Adipocyte (in vitro differentiated cells): Measurements from ENCODE around the gene FIGN.

ENCODE experiments used
- DNase-seq: peaks from one replicate; pipeline ENCODE4 v3.0.0-alpha.2; 2015; ENCODE audit warnings: low read depth
- H3K27me3 ChIP-seq: replicated peaks from 2 replicates; pipeline ENCODE4 v1.7.0; 2013; ENCODE audit warnings: mild to moderate bottlenecking, low read length, moderate library complexity; ENCODE audit not compliant: control insufficient read depth, insufficient read depth
- H3K36me3 ChIP-seq: 2 replicates; pipeline ENCODE4 v1.7.0; 2013; ENCODE audit warnings: low read length, mild to moderate bottlenecking, moderate library complexity; ENCODE audit not compliant: control insufficient read depth, insufficient read depth, severe bottlenecking
- H3K4me1 ChIP-seq: 2 replicates; pipeline ENCODE4 v1.7.0; 2013; ENCODE audit warnings: mild to moderate bottlenecking, low read length, moderate library complexity; ENCODE audit not compliant: control insufficient read depth, insufficient read depth
- H3K4me3 ChIP-seq: 2 replicates; pipeline ENCODE4 v1.7.0; 2013; ENCODE audit warnings: mild to moderate bottlenecking, low read length, moderate library complexity
- H3K9ac ChIP-seq: 2 replicates; pipeline ENCODE4 v1.7.0; 2013; ENCODE audit warnings: mild to moderate bottlenecking, low read length, moderate library complexity
- H3K9me3 ChIP-seq: 2 replicates; pipeline ENCODE4 v1.7.0; 2013; ENCODE audit warnings: mild to moderate bottlenecking, low read length, moderate library complexity; ENCODE audit not compliant: control insufficient read depth

The FIGN gene

GRCh38 chr2:163607630-163608029 is 128.2 kb downstream of the FIGN start:
- no peaks in the 10 kb centered on the region for H3K4me1 ChIP-seq
- peaks cover 20% of the 10 kb centered on the region for H3K36me3 ChIP-seq
- no peak for DNase-seq
- H3K4me3 ChIP-seq, result no peak overlapping the region
- H3K27me3 ChIP-seq, result no peaks in the 10 kb centered on the region
- H3K9ac ChIP-seq, result no peak overlapping the region
- H3K9me3 ChIP-seq, result no peaks in the 10 kb centered on the region

GRCh38 chr2:163606878-163607277 is 128.9 kb downstream of the FIGN start:
- DNase-seq, result no peak
- Histone ChIP-seq H3K27me3 (no peaks in the 10 kb centered on the region), H3K36me3 (peaks cover 20% of the 10 kb centered on the region), H3K9ac (no peak overlapping the region), H3K4me1 (no peaks in the 10 kb centered on the region), H3K9me3 (no peaks in the 10 kb centered on the region), H3K4me3 (no peak overlapping the region)

GRCh38 chr2:163605779-163606178 is 130.0 kb downstream of the FIGN start:
- Histone ChIP-seq H3K9ac (no peak overlapping the region), H3K36me3 (peaks cover 16% of the 10 kb centered on the region), H3K9me3 (no peaks in the 10 kb centered on the region), H3K4me3 (no peak overlapping the region), H3K4me1 (no peaks in the 10 kb centered on the region), H3K27me3 (no peaks in the 10 kb centered on the region)
- DNase-seq, result peak; percentile 41

GRCh38 chr2:163604941-163605555 is 130.8 kb downstream of the FIGN start:
- H3K4me1 ChIP-seq, result no peaks in the 10 kb centered on the region
- no peaks in the 10 kb centered on the region for H3K9me3 ChIP-seq
- no peaks in the 10 kb centered on the region for H3K27me3 ChIP-seq
- peak; percentile 71 for DNase-seq
- H3K36me3 ChIP-seq, result peaks cover 12% of the 10 kb centered on the region
- no peak overlapping the region for H3K9ac ChIP-seq
- H3K4me3 ChIP-seq, result no peak overlapping the region

GRCh38 chr2:163602196-163602595 is 133.6 kb downstream of the FIGN start:
- H3K4me3 ChIP-seq, result no peak overlapping the region
- no peaks in the 10 kb centered on the region for H3K27me3 ChIP-seq
- H3K36me3 ChIP-seq, result no peaks in the 10 kb centered on the region
- no peaks in the 10 kb centered on the region for H3K9me3 ChIP-seq
- no peak for DNase-seq
- no peak overlapping the region for H3K9ac ChIP-seq
- H3K4me1 ChIP-seq, result no peaks in the 10 kb centered on the region

GRCh38 chr2:163601377-163601776 is 134.4 kb downstream of the FIGN start:
- H3K9me3 ChIP-seq, result no peaks in the 10 kb centered on the region
- no peaks in the 10 kb centered on the region for H3K4me1 ChIP-seq

GRCh38 chr2:163600801-163601200 is 135.0 kb downstream of the FIGN start:
- no peaks in the 10 kb centered on the region for H3K9me3 ChIP-seq
- H3K4me3 ChIP-seq, result no peak overlapping the region
- no peak overlapping the region for H3K9ac ChIP-seq
- H3K4me1 ChIP-seq, result peaks cover 1% of the 10 kb centered on the region
- no peaks in the 10 kb centered on the region for H3K27me3 ChIP-seq
- H3K36me3 ChIP-seq, result no peaks in the 10 kb centered on the region
- peak; percentile 40 for DNase-seq

More at GRCh38 chr2:163601377-163601776, 134.4 kb downstream of the FIGN start:
- Histone ChIP-seq H3K36me3 (no peaks in the 10 kb centered on the region), H3K4me3 (no peak overlapping the region), H3K27me3 (no peaks in the 10 kb centered on the region), H3K9ac (no peak overlapping the region)
- no peak for DNase-seq

GRCh38 chr2:163595028-163595427 is 140.8 kb downstream of the FIGN start:
- H3K36me3 ChIP-seq, result no peaks in the 10 kb centered on the region
- peak overlapping the region; percentile 61 for H3K9ac ChIP-seq
- peaks cover 14% of the 10 kb centered on the region for H3K4me1 ChIP-seq
- DNase-seq, result peak; percentile 53
- no peaks in the 10 kb centered on the region for H3K9me3 ChIP-seq
- no peak overlapping the region for H3K4me3 ChIP-seq
- H3K27me3 ChIP-seq, result no peaks in the 10 kb centered on the region

- H3K27me3 ChIP-seq, result no peaks in the 10 kb centered on the region
- no peaks in the 10 kb centered on the region for H3K9me3 ChIP-seq
- DNase-seq, result no peak
- H3K36me3 ChIP-seq, result no peaks in the 10 kb centered on the region
- peaks cover 14% of the 10 kb centered on the region for H3K4me1 ChIP-seq
- no peak overlapping the region for H3K4me3 ChIP-seq
- no peak overlapping the region for H3K9ac ChIP-seq
Measured at GRCh38 chr2:163594497-163594896, 141.3 kb downstream of the FIGN start.

- Histone ChIP-seq H3K4me3 (no peak overlapping the region), H3K27me3 (no peaks in the 10 kb centered on the region), H3K36me3 (no peaks in the 10 kb centered on the region), H3K9me3 (no peaks in the 10 kb centered on the region), H3K4me1 (peaks cover 14% of the 10 kb centered on the region), H3K9ac (no peak overlapping the region)
- no peak for DNase-seq
Measured at GRCh38 chr2:163593982-163594381, 141.8 kb downstream of the FIGN start.

GRCh38 chr2:163592954-163593622 is 142.7 kb downstream of the FIGN start:
- no peaks in the 10 kb centered on the region for H3K27me3 ChIP-seq
- peaks cover 14% of the 10 kb centered on the region for H3K4me1 ChIP-seq
- no peaks in the 10 kb centered on the region for H3K9me3 ChIP-seq
- H3K4me3 ChIP-seq, result no peak overlapping the region
- H3K36me3 ChIP-seq, result no peaks in the 10 kb centered on the region
- no peak overlapping the region for H3K9ac ChIP-seq
- DNase-seq, result no peak
